ENCODE data around the gene ALOX5AP.

- TF ChIP-seq TAF1 (IDR thresholded peaks at IDR 0.05; ENCODE audit: borderline replicate concordance, low read depth, low read length) (no peak), POLR2A (IDR thresholded peaks at IDR 0.05; ENCODE audit: low read depth, low read length) (no peak)
These were observed 29.7 kb upstream of the ALOX5AP start for GRCh38 chr13:30705680-30706079.

All from GM12892 (cell line).